H1 (cell line): Measurements from ENCODE around the gene KBTBD13. TPM values are rescaled to one million over a fixed set of nuclear protein-coding genes. Genes with fewer than 3 reads are reported as not detected.

Experiments used
- ATF2 ChIP-seq: IDR thresholded peaks from 2 replicates; pipeline ENCODE4 v1.6.1; 2012; ENCODE audit warnings: low read length, inconsistent platforms
- BRCA1 ChIP-seq: IDR thresholded peaks from 2 replicates; pipeline ENCODE4 v1.6.1; 2012; ENCODE audit warnings: low read depth, low read length, improper control_type of control experiment
- CHD2 ChIP-seq: IDR thresholded peaks from 2 replicates; pipeline ENCODE4 v1.6.1; 2012; ENCODE audit warnings: low read length, improper control_type of control experiment
- E2F6 ChIP-seq: IDR thresholded peaks from 2 replicates; pipeline ENCODE4 v1.6.1; 2012; ENCODE audit warnings: inconsistent platforms
- HDAC6 ChIP-seq: IDR thresholded peaks from one replicate; pipeline ENCODE4 v1.7.1; 2012; ENCODE audit warnings: low read depth, mild to moderate bottlenecking, inconsistent platforms, low read length, moderate library complexity
- JUN ChIP-seq: IDR thresholded peaks from 2 replicates; pipeline ENCODE4 v1.6.1; 2011; ENCODE audit warnings: low read depth, mild to moderate bottlenecking, improper control_type of control experiment, low read length
- JUND ChIP-seq: IDR thresholded peaks from 2 replicates; pipeline ENCODE4 v1.6.1; 2011; ENCODE audit warnings: mild to moderate bottlenecking, improper control_type of control experiment, low read length
- NANOG ChIP-seq: IDR thresholded peaks from 2 replicates; pipeline ENCODE4 v1.6.1; 2011; ENCODE audit warnings: low read length, low read depth, mild to moderate bottlenecking, inconsistent platforms; ENCODE audit not compliant: insufficient read depth, poor library complexity, severe bottlenecking
- POLR2AphosphoS5 ChIP-seq: IDR thresholded peaks from 2 replicates; pipeline ENCODE4 v1.6.1; 2011; ENCODE audit warnings: low read depth, low read length
- RAD21 ChIP-seq, 2 experiments: IDR thresholded peaks in 1 of 2; conservative IDR thresholded peaks in 1 of 2; 2 replicates each; pipeline ENCODE4 v1.6.1; 2011; ENCODE audit warnings: low read depth in 2 of 2, low read length in 2 of 2, improper control_type of control experiment in 1 of 2, inconsistent platforms in 1 of 2, mild to moderate bottlenecking in 1 of 2, moderate library complexity in 1 of 2
- RXRA ChIP-seq: IDR thresholded peaks from 2 replicates; pipeline ENCODE4 v1.6.1; 2011; ENCODE audit warnings: low read depth, mild to moderate bottlenecking, low read length, moderate library complexity; ENCODE audit not compliant: insufficient read depth
- SIRT6 ChIP-seq: IDR thresholded peaks from one replicate; pipeline ENCODE4 v1.7.1; 2012; ENCODE audit warnings: low read length, inconsistent platforms
- SRF ChIP-seq: IDR thresholded peaks from 2 replicates; pipeline ENCODE4 v1.6.1; 2011; ENCODE audit warnings: mild to moderate bottlenecking, low read depth, low read length, moderate library complexity
- SUZ12 ChIP-seq: fragments of 200-600 bp; sonication (generic); IDR thresholded peaks from 2 replicates; pipeline ENCODE4 v1.6.1; 2012; ENCODE audit warnings: mild to moderate bottlenecking, inconsistent platforms, low read length, moderate library complexity, mixed read lengths
- ZNF274 ChIP-seq: IDR thresholded peaks from 2 replicates; pipeline ENCODE4 v1.7.0; 2012; ENCODE audit warnings: low read length, borderline replicate concordance; ENCODE audit errors: extremely low read depth
- polyA plus RNA-seq, 7 experiments: library from polyadenylated mRNA; depleted of rRNA in 3 of 7; stranded (reverse) in 5 of 7; unstranded in 2 of 7; fragments of >200 nt in 5 of 7; fragments of 200-250 nt in 2 of 7; gene quantifications; 1 replicate in 5 of 7; 2 replicates in 1 of 7; 4 replicates in 1 of 7; pipeline versions ENCODE4 v1.2.1 to v1.2.3, GENCODE V29; 2011 to 2013; ENCODE audit warnings: missing spikeins in 2 of 7, mixed read lengths in 2 of 7
- total RNA-seq: library from RNA; stranded (reverse); fragmentation: NEBNext Ultra II Directional; extraction: Animal tissue kit (Norgen Biotek cat#: 25700); gene quantifications from 2 replicates; pipeline ENCODE4 v1.2.1, GENCODE V29; 2021

KBTBD13 gene
- total and polyA plus RNA-seq, 2 of the 8 experiments (the other 6 are each of a cell fraction or from before 2014, with no cell fraction given): not detected

GRCh38 chr15:65049418-65049840 is 27.1 kb upstream of the KBTBD13 start (continued):
- no peak for TF ChIP-seq ATF2
- TF ChIP-seq SUZ12: no peak
- no peak for TF ChIP-seq HDAC6
- TF ChIP-seq JUND: no peak
- no peak for TF ChIP-seq POLR2AphosphoS5
- no peak for TF ChIP-seq RAD21 (IDR thresholded peaks at IDR 0.05 in 1 of 2, conservative IDR thresholded peaks at IDR 0.05 in 1 of 2; ENCODE audit: low read depth in 2 of 2, low read length in 2 of 2)
- no peak for TF ChIP-seq SIRT6
- no peak for TF ChIP-seq NANOG
- TF ChIP-seq E2F6: peak; percentile 51; the same call in 1 of the 2 replicates
- TF ChIP-seq BRCA1: no peak
- peak; percentile 77 for TF ChIP-seq CHD2
- no peak for TF ChIP-seq RXRA
- no peak for TF ChIP-seq JUN
- no peak for TF ChIP-seq ZNF274
- no peak for TF ChIP-seq SRF
